ENCODE data around the gene MYH6.

DNA sequence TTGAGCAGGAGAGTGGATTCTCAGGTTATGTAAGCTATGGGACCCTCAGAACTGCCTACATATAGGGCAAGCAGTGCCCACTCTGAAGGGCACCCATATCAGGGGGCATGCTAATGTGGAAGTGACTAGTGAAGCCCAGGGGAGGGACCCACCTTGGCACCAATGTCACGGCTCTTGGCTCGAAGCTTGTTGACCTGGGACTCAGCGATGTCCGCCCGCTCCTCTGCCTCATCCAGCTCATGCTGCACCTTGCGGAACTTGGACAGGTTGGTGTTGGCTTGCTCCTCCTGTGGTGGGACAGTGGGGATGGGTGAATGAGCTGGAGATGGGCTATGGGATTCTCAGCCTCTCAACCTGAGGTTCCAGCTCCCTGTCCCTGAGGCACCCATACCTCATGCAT is 25.8 kb downstream of the MYH6 start:
- TF ChIP-seq, protein P1, sequence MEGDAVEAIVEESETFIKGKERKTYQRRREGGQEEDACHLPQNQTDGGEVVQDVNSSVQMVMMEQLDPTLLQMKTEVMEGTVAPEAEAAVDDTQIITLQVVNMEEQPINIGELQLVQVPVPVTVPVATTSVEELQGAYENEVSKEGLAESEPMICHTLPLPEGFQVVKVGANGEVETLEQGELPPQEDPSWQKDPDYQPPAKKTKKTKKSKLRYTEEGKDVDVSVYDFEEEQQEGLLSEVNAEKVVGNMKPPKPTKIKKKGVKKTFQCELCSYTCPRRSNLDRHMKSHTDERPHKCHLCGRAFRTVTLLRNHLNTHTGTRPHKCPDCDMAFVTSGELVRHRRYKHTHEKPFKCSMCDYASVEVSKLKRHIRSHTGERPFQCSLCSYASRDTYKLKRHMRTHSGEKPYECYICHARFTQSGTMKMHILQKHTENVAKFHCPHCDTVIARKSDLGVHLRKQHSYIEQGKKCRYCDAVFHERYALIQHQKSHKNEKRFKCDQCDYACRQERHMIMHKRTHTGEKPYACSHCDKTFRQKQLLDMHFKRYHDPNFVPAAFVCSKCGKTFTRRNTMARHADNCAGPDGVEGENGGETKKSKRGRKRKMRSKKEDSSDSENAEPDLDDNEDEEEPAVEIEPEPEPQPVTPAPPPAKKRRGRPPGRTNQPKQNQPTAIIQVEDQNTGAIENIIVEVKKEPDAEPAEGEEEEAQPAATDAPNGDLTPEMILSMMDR (IDR thresholded peaks at IDR 0.05), result no peak
- no peak for TF ChIP-seq ZNF232 (CRISPR knock-in tag; IDR thresholded peaks at IDR 0.05)
- TF ChIP-seq, protein P2, sequence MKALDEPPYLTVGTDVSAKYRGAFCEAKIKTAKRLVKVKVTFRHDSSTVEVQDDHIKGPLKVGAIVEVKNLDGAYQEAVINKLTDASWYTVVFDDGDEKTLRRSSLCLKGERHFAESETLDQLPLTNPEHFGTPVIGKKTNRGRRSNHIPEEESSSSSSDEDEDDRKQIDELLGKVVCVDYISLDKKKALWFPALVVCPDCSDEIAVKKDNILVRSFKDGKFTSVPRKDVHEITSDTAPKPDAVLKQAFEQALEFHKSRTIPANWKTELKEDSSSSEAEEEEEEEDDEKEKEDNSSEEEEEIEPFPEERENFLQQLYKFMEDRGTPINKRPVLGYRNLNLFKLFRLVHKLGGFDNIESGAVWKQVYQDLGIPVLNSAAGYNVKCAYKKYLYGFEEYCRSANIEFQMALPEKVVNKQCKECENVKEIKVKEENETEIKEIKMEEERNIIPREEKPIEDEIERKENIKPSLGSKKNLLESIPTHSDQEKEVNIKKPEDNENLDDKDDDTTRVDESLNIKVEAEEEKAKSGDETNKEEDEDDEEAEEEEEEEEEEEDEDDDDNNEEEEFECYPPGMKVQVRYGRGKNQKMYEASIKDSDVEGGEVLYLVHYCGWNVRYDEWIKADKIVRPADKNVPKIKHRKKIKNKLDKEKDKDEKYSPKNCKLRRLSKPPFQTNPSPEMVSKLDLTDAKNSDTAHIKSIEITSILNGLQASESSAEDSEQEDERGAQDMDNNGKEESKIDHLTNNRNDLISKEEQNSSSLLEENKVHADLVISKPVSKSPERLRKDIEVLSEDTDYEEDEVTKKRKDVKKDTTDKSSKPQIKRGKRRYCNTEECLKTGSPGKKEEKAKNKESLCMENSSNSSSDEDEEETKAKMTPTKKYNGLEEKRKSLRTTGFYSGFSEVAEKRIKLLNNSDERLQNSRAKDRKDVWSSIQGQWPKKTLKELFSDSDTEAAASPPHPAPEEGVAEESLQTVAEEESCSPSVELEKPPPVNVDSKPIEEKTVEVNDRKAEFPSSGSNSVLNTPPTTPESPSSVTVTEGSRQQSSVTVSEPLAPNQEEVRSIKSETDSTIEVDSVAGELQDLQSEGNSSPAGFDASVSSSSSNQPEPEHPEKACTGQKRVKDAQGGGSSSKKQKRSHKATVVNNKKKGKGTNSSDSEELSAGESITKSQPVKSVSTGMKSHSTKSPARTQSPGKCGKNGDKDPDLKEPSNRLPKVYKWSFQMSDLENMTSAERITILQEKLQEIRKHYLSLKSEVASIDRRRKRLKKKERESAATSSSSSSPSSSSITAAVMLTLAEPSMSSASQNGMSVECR (CRISPR knock-in tag; IDR thresholded peaks at IDR 0.05; ENCODE audit: borderline replicate concordance), result no peak
- no peak for TF ChIP-seq SP1 (CRISPR knock-in tag; conservative IDR thresholded peaks at IDR 0.05)
- no peak for TF ChIP-seq FOXK1 (CRISPR knock-in tag; IDR thresholded peaks at IDR 0.05)
